Dermis lymphatic vessel endothelial cell (primary cell): ENCODE measurements around the gene CYSRT1. TPM values are rescaled to one million over a fixed set of nuclear protein-coding genes. Genes with fewer than 3 reads are reported as not detected.

Source experiments
- total RNA-seq: library from RNA; depleted of rRNA; stranded (reverse); fragments of >200 nt; gene quantifications from 2 replicates; pipeline ENCODE4 v1.2.1, GENCODE V29; 2014

Gene CYSRT1, protein sequence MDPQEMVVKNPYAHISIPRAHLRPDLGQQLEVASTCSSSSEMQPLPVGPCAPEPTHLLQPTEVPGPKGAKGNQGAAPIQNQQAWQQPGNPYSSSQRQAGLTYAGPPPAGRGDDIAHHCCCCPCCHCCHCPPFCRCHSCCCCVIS
- 0.22 and 0.26 TPM in 2 replicates for total RNA-seq

DNA sequence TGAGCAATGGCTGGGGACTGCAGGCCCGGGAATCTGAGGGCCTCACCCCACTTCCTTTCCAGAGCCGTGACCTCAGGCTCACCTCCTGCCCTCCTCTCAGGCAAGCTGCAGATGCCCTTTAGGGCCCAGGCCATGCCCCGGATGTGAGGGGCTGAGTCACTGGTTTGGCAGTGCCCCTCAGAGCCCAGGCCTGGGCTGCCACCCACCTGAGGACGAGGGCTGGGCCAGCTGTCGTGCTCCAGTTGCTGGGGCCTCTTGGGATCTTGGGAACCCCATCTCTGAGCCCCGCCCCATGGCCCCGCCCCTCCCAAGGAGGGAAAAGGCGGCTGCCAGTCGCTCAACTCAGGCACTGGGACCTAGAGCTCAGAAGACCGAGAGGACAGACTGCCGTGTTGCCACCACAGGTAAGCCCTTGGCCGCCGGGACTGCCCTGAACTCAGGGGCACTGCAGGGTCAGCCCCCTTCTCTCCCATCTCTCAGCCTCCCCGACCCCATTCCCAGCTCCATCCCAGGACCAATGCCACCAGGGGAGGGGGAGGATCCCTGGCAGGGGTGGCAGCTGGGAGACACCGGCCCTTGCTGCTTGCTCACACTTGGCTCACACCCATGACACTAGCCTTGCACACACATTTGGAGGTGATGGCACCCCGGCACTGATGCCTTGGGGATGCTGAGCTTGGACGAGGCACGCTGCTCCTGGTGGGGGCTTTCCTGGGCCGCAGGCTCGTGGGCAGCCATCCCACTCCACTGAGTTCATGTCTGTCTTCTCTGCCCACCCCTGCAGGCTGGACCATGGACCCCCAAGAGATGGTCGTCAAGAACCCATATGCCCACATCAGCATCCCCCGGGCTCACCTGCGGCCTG, at the start of gene CYSRT1:
Gene CYSRT1, plus strand, starts transcription at position 345 of the 865 bp plus-strand sequence. Its CDS starts 448 bp downstream, at position 793.

DNA sequence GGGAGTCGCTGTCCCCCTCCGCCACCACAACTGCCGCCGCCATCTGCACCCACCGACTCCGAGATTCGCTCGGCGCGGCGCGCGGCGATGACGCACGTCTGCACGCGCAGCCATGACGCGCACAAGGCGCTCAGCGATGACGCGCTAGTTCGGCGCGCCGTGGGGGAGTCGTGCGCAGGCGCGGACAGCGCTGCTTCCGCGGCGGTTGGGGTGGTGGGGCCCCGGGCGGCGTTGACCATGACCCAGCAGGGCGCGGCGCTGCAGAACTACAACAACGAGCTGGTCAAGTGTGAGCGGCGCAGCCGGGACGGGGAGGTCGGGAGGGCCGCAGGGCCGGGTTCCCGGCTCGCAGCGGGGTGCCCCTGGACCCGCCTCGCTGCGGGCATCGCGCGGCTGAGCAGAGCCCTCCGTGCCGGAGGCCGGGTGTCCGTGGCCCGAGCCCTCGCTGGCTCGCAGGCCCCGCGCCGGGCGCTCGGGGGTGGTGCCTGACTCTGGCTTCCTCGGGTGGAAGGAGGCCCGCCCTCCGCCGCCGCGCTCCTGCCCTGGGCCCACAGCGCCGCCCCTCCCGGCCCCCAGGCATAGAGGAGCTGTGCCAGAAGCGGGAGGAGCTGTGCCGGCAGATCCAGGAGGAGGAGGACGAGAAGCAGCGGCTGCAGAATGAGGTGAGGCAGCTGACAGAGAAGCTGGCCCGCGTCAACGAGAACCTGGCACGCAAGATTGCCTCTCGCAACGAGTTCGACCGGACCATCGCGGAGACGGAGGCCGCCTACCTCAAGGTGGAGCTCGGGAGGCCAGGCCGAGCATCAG, 36.3 kb upstream of the CYSRT1 start, which contains the start of the genes ANAPC2 and SSNA1:
Gene ANAPC2, minus strand, starts transcription at position 71 of the 807 bp plus-strand sequence. Its CDS starts 28 bp downstream, at position 43.
Gene SSNA1, plus strand, starts transcription at position 187 of the 807 bp plus-strand sequence. Its CDS starts 51 bp downstream, at position 238.

DNA sequence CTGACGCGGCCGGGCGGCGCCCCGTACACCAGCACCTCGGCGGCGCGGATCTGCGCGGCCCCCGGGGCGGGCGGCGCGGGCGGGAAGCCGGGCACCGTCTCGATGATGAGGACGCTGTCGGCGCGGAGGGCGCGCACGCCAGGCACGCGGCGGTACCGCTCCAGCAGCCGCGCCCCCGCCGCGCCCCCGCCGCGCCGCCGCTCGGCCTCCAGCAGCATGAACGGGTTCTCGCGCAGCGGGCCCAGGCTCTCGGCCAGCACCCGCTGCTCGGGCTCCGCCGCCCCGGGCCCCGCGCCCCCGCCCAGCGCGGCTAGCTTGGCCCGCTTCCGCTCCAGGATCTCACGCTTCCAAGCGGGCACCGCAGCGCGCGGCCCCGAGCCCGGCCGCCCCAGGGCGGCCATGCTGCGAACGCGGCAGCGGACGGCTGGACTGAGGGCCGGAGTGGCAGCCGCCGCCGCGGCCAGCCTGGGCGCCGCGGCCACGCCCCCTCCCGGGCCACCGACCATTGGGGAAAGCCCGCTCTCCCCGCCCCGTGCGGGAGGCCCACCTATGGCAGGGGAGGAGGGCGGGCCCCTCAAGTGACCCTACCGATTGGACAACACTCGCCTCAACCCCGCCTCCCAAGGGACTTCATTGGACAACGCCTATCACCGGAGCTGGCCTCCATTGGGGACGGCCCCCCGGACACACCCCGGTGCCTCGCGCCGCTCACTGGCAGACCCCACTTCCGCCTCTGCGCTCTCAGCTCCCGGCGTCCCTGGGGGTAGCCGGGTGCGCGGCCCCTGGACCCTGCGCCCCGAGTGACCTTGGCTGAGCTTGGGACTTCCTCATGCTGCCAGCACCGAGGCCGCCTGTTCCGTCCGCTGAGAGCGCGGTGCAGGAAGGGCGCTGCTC, 24.4 kb upstream of the CYSRT1 start, which contains the start of gene TPRN:
Gene TPRN, minus strand, starts transcription at position 431 of the 894 bp plus-strand sequence. Its CDS starts 30 bp downstream, at position 401.

DNA sequence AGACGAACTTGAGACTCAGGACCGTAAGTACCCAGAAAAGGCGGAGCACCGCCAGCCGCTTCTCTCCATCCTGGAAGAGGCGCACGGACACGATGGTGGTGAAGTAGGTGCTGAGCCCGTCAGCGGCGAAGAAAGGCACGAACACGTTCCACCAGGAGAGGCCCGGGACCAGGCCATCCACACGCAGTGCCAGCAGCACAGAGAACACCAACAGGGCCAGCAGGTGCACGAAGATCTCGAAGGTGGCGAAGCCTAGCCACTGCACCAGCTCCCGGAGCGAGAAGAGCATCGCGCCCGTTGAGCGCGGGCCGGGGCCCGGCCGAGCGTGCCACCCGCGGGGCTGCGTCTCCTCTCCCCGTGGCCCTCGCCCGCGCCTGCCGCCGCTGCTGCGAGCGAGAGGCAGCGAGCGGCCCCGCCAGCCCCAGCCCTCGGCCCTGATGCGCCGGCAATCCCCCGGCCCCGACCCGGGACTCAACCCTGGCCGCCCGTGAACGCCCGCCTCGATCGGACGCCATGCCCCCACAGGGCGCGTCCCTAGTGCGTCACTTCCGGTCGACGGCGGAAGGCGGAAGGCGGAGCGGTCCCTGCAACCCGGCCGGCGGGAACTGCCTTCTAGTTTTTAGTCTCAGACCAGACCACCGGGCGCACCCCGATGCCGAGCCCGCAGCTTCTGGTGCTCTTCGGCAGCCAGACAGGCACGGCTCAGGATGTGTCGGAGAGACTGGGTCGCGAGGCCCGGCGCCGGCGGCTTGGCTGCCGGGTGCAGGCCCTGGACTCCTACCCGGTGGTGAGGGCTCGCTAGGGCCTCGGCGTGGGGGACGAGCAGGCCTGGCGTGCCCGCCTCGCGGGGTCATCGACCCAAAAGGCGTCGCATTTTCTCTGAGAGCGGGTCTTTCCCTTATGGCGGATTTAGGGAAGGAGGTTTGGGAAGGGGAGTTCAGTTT, 19.6 kb upstream of the CYSRT1 start, which contains the start of the genes NDOR1 and TMEM203:
Gene NDOR1, plus strand, starts transcription at position 575 of the 944 bp plus-strand sequence. Its CDS starts 78 bp downstream, at position 653.
Gene TMEM203, minus strand, starts transcription at position 523 of the 944 bp plus-strand sequence. Its CDS starts 234 bp downstream, at position 289.

DNA sequence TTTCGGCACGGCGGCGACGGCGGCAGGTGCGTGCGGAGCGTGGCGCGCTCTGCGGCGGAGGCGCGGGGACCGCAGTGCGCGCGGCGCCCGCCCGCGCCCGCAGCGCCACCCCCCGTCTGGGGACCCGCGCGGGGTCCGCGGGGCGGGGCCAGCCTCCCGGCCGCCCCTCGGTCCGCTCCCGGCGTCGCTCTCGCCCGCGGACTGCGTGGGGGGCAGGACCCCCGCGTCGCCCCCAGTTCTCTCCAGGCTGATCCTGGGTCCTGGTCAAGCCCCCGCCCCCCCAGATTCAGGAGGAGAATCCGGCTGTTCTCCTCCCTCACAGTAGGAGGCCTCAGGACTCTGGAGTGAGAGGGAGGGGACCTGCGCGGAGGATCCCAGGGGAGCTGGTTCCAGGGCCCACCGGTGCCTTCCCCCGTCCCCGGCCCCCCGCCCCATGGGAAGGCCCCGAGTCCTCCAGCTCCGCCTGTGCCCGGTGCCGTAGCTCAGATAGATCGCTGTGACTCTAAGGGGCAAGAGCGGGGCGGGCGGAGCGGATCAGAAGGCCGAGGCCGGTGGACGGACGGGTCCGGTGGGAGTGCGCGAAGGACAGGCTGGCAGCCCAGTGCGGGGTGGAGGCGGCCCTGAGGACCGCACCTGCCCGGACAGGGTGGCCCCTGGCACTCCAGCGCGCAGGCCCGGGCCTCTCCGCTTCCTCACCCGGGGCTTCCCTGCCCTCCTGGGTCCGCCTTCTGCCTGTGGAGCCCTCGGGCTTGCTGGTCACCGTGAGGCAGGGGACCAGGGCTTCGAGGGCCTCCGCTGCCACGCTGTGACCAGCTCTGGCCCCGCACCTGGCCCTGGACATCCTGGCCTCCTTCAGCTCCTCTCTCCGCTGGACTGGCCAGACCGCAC, 2.5 kb upstream of the CYSRT1 start, which contains the start of gene RNF208:
Gene RNF208, minus strand, starts transcription at position 51 of the 888 bp plus-strand sequence. CDS start 1,028 bp downstream, outside the sequence.

DNA sequence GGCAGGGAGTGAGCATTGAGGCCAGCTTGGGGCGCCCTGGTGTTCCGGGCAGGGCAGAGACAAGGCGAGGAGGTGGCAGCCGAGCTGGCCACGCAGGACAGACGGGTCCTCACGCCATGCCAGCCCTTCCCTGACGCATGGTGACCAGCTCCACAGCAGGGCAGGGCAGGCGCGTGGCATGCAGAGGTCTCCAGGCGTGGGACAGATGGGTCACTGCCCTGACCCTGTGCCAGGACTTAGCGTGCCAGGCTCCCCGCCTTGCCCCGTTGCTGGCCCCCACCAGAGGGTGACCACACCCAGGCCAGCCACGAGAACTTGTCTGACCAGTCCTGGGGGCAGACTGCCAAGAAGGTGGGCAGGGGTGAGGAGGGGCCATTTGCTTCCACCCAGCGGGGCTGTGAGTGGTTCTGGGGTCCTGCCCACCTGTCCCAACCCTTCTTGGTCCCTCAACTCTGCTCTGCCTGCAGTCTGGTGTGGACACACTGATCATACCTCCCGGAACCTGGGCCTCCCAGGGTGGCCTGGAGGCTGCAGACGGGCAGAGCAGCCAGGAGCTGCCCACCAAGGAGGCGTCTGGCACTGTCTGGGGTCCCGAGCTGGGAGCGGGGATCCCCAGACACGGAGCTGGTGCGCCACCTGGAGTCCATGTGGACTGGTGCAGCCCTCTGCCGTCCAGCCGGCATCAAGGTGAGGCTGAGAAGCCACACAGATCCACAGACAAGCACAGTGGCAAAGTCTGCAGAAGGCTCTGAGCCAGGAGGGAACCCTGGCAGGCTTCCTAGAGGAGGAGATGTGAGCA, 2.3 kb downstream of the CYSRT1 start, which contains the start of gene RNF224:
Gene RNF224, plus strand, starts transcription at position 449 of the 799 bp plus-strand sequence. CDS start 834 bp downstream, outside the sequence.

DNA sequence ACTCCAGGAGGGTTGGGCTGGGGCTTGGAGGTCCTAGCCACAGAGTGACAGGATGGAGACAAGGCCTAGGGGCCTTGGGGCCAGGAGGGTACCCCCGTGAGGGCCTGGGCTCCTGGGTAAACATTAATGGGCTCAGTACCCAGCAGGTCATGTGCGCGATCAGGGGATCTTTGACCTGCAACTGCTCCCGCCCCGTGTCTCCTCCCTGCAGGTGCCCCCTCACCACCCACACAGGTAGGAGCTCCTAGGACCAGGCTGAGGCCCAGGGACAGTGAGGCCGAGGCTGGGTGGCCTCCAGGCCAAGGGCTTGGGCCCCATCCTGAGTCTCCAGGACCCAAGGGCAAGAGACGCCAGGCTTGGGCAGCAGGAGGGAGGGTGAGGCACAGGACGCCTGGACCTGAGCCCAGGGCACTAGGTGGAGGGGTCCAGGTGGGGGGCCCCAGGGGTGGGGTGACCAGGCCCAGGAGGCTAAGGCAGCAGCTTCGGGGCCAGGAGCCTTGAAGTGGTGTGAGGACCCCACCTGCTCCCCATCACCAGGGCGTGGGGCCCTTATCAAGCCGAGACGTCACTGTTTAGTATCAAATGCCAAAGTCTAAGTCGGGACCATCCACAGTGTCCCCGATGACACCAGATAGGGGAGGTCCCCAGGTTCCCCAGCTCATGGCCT, 5.9 kb downstream of the CYSRT1 start, which contains the start of gene SLC34A3:
Gene SLC34A3, plus strand, starts transcription at position 197 of the 667 bp plus-strand sequence. CDS start 802 bp downstream, outside the sequence.

DNA sequence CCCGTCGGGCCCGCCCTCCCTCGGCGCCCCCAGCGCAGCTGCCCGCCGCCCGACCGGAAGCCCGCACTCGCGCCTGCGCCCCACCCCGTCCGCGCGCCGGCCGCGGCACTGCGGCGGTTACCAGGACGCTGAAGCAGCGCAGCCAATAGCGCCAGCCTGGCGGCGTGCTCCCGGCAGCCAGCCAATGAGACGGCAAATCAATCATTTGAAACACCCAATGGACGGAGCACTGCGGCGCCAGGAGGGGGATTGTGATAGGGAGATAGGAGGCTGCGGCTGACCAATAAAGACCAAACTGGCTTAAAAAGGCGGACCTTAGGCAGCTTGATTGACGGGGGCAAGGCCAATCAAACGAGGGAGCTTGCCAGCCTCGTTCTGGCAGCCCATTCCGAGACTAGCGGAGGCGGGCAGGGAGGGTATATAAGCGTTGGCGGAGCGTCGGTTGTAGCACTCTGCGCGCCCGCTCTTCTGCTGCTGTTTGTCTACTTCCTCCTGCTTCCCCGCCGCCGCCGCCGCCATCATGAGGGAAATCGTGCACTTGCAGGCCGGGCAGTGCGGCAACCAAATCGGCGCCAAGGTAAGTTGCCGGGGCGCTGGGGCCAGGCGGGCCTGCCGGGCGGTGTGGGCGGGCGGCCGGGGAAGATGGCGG, 16.0 kb downstream of the CYSRT1 start, which contains the start of gene TUBB4B:
Gene TUBB4B, plus strand, starts transcription at position 447 of the 649 bp plus-strand sequence. Its CDS starts 74 bp downstream, at position 521.

DNA sequence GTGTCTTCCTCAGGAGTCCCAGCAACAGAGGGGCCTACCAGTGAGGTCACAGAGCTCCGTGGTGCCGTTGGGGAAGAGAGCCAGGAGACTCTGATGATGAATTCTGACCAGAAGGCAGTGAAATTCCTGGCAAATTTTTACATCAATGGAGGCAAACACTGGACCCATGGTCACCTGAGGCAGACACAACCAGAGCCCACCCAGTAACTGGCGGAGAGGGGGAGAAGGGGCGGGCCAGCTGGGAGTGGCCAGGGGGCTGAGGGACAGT, 26.2 kb downstream of the CYSRT1 start, which contains the start of gene STPG3:
Gene STPG3, plus strand, starts transcription at position 93 of the 268 bp plus-strand sequence. Its CDS starts 1 bp downstream, at position 94.

DNA sequence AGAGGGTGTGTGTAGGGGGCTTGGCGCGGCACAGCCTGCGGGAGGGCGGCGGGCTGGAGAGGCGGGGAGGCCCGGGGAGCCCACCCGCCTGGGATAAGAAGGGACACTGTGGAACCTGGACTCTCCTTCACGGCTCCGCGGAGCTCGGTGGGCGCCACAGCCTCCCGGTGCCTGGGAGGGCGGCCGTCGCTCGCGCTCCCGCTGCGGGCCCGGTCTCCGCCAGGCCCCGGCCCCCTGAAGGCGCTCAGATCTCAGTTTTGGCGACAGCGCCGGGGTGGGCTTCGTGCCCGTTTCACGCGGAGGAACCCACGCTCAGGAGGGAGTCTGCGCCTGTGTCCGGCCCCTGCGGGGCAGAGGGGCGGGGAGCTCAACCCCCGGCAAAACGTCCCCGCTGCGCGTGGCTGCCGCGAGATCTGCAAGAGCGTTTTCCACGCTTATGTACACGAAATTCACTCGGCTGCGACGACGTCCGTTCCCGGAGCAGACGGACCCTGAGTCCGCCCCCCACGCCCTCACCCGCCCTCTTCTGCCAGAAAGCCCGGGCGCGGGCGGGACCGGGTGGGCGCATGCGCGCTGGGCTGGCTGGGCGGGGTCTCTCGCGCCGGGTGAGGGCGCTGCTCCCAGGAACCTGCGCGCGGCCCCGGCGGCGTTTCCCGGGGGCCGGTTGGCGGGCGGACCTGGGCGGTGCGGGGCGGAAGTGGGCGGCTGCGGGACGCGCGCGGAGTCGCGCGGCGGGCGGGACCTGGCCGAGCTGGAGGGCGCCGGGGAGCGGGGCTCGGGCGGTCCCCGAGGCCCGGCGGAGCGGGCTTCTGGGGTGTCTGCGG, 29.9 kb downstream of the CYSRT1 start, which contains the start of gene NELFB:
Gene NELFB, plus strand, starts transcription at position 704 of the 824 bp plus-strand sequence.

Other genes starting within 250 kb of the CYSRT1 start
- 0.43 and 2.8 TPM in 2 replicates for gene PTGDS, start 247.7 kb upstream of the CYSRT1 start, total RNA-seq
- under 0.01 TPM in 1 of 2 replicates, not detected in the other for gene LCNL1, start 242.2 kb upstream of the CYSRT1 start, total RNA-seq
- 8.0 and 9.2 TPM in 2 replicates for gene PAXX, start 232.8 kb upstream of the CYSRT1 start, total RNA-seq
- not detected in 2 replicates for gene CLIC3, start 228.6 kb upstream of the CYSRT1 start, total RNA-seq
- 4.8 and 6.8 TPM in 2 replicates for gene ABCA2, start 196.9 kb upstream of the CYSRT1 start, total RNA-seq
- not detected in 2 replicates for gene FUT7, start 193.1 kb upstream of the CYSRT1 start, total RNA-seq
- gene NPDC1, start 179.0 kb upstream of the CYSRT1 start, total RNA-seq = 4.8 and 8.2 TPM in 2 replicates
- gene ENTPD2, start 171.1 kb upstream of the CYSRT1 start, total RNA-seq = not detected in 2 replicates
- gene SAPCD2, start 154.6 kb upstream of the CYSRT1 start, total RNA-seq = 2.0 and 2.5 TPM in 2 replicates
- gene UAP1L1, start 147.7 kb upstream of the CYSRT1 start, total RNA-seq = 19.7 and 21.1 TPM in 2 replicates
- gene MAN1B1, start 138.2 kb upstream of the CYSRT1 start, total RNA-seq = 54.2 and 55.7 TPM in 2 replicates
- 77.3 and 94.1 TPM in 2 replicates for gene DPP7, start 110.4 kb upstream of the CYSRT1 start, total RNA-seq
- gene GRIN1, start 86.0 kb upstream of the CYSRT1 start, total RNA-seq = under 0.01 TPM in 1 of 2 replicates, not detected in the other
- not detected in 2 replicates for gene LRRC26, start 55.1 kb upstream of the CYSRT1 start, total RNA-seq
- gene TMEM210, start 53.1 kb upstream of the CYSRT1 start, total RNA-seq = 0.09 TPM in 1 of 2 replicates, not detected in the other
- gene ANAPC2, start 36.6 kb upstream of the CYSRT1 start, total RNA-seq = 19.9 and 20.9 TPM in 2 replicates
- 81.8 and 83.4 TPM in 2 replicates for gene SSNA1, start 36.5 kb upstream of the CYSRT1 start, total RNA-seq
- gene TPRN, start 24.4 kb upstream of the CYSRT1 start, total RNA-seq = 2.3 and 3.4 TPM in 2 replicates
- 21.4 and 23.5 TPM in 2 replicates for gene TMEM203, start 19.5 kb upstream of the CYSRT1 start, total RNA-seq
- 2.1 and 2.2 TPM in 2 replicates for gene NDOR1, start 19.5 kb upstream of the CYSRT1 start, total RNA-seq
- 0.09 and 0.11 TPM in 2 replicates for gene RNF208, start 2.9 kb upstream of the CYSRT1 start, total RNA-seq
- gene RNF224, start 2.3 kb downstream of the CYSRT1 start, total RNA-seq = not detected in 2 replicates
- not detected in 2 replicates for gene SLC34A3, start 5.7 kb downstream of the CYSRT1 start, total RNA-seq
- gene TUBB4B, start 16.1 kb downstream of the CYSRT1 start, total RNA-seq = 76.1 and 80.8 TPM in 2 replicates
- 0.54 TPM in 1 of 2 replicates, not detected in the other for gene STPG3, start 26.1 kb downstream of the CYSRT1 start, total RNA-seq
- 51.5 and 52.8 TPM in 2 replicates for gene NELFB, start 30.2 kb downstream of the CYSRT1 start, total RNA-seq
- gene TOR4A, start 52.6 kb downstream of the CYSRT1 start, total RNA-seq = 24.7 and 25.0 TPM in 2 replicates
- gene NRARP, start 77.1 kb downstream of the CYSRT1 start, total RNA-seq = 23.0 and 41.4 TPM in 2 replicates
- 13.8 and 14.6 TPM in 2 replicates for gene EXD3, start 198.0 kb downstream of the CYSRT1 start, total RNA-seq
- gene NOXA1, start 198.2 kb downstream of the CYSRT1 start, total RNA-seq = 0.95 and 2.3 TPM in 2 replicates
- gene ENTPD8, start 216.2 kb downstream of the CYSRT1 start, total RNA-seq = 0.17 and 0.33 TPM in 2 replicates
- gene NSMF, start 234.2 kb downstream of the CYSRT1 start, total RNA-seq = 13.0 and 16.5 TPM in 2 replicates